Caco-2 (cell line): ENCODE measurements around the gene RHOV. TPM values are rescaled to one million over a fixed set of nuclear protein-coding genes. Genes with fewer than 3 reads are reported as not detected.

Source experiments
- BruUV-seq: library from RNA; stranded (reverse); fragments of 400-500 nt; replicated peaks from 2 replicates; lab custom pipeline; 2021; lab: Mats Ljungman, UMichigan
- CTCF ChIA-PET: fragments of 300-600 bp; sonication (Branson Sonifier 250); formaldehyde crosslinking; loops from one replicate; lab custom pipeline; 2022; ENCODE audit warnings: antibody characterized with exemption; lab: Charles Lee
- POLR2A ChIA-PET: fragments of 300-600 bp; sonication (Branson Sonifier 250); formaldehyde crosslinking; loops from one replicate; lab custom pipeline; 2022; ENCODE audit warnings: antibody characterized with exemption; lab: Charles Lee
- DNase-seq, 2 experiments: peaks; one replicate each; pipeline versions ENCODE4 v3.0.0 to v3.0.0-alpha.2; 2020 to 2022
- H3K27me3 ChIP-seq: replicated peaks from 2 replicates; pipeline ENCODE4 v1.6.0; 2011; ENCODE audit warnings: low read length; ENCODE audit not compliant: control insufficient read depth, insufficient read depth
- H3K36me3 ChIP-seq: 2 replicates; pipeline ENCODE4 v1.5.1; 2011; ENCODE audit warnings: low read length; ENCODE audit not compliant: control insufficient read depth, insufficient read depth
- H3K4me1 ChIP-seq: fragments of 250-450 bp; sonication (Bioruptor Pico); 2 replicates; pipeline ENCODE4 v1.5.1; 2020; ENCODE audit warnings: mild to moderate bottlenecking
- H3K4me3 ChIP-seq: 2 replicates; pipeline ENCODE4 v1.5.1; 2011; ENCODE audit warnings: low read depth, mild to moderate bottlenecking, control low read depth, low read length
- H3K9me3 ChIP-seq: fragments of 250-450 bp; sonication (Bioruptor Pico); 2 replicates; pipeline ENCODE4 v1.5.1; 2020; ENCODE audit warnings: mild to moderate bottlenecking, moderate library complexity
- H3K27ac Mint-ChIP-seq: one replicate; pipeline ENCODE4 v1.8.0; 2022; ENCODE audit warnings: mixed read lengths; ENCODE audit not compliant: unreplicated experiment
- H3K27me3 Mint-ChIP-seq: one replicate; pipeline ENCODE4 v1.8.0; 2022; ENCODE audit warnings: mixed read lengths; ENCODE audit not compliant: insufficient read depth, unreplicated experiment
- H3K36me3 Mint-ChIP-seq: one replicate; pipeline ENCODE4 v1.8.0; 2022; ENCODE audit warnings: mild to moderate bottlenecking, mixed read lengths; ENCODE audit not compliant: insufficient read depth, unreplicated experiment
- H3K4me1 Mint-ChIP-seq: one replicate; pipeline ENCODE4 v1.8.0; 2022; ENCODE audit warnings: low read depth, mixed read lengths; ENCODE audit not compliant: unreplicated experiment
- H3K4me3 Mint-ChIP-seq: one replicate; pipeline ENCODE4 v1.8.0; 2022; ENCODE audit warnings: mild to moderate bottlenecking, moderate library complexity, mixed read lengths; ENCODE audit not compliant: unreplicated experiment
- H3K9me3 Mint-ChIP-seq: one replicate; pipeline ENCODE4 v1.8.0; 2022; ENCODE audit warnings: mixed read lengths; ENCODE audit not compliant: unreplicated experiment
- intact Hi-C: fragments of 100-400 bp; cut with micrococcal nuclease; formaldehyde crosslinking; loops from one replicate; pipeline ENCODE4 v1.10.0; 2022; ENCODE audit not compliant: unreplicated experiment
- total RNA-seq: library from RNA; stranded (reverse); gene quantifications from 2 replicates; pipeline ENCODE4 v1.2.3, GENCODE V29; 2022
- TF ChIP-seq, protein P1 (sequence below), 2 experiments: fragments of 200-600 bp in 1 of 2; IDR thresholded peaks; 1 replicate in 1 of 2; 2 replicates in 1 of 2; pipeline versions ENCODE4 v1.5.1 to v1.8.0; 2011 to 2022; ENCODE audit warnings: antibody characterized with exemption in 1 of 2, control low read depth in 1 of 2, inconsistent platforms in 1 of 2, low read depth in 1 of 2, low read length in 1 of 2, mild to moderate bottlenecking in 1 of 2, moderate library complexity in 1 of 2; ENCODE audit not compliant: insufficient read depth in 1 of 2, severe bottlenecking in 1 of 2, unreplicated experiment in 1 of 2

The RHOV gene
- total RNA-seq, 1 experiment from 2014 or later = 4.4 TPM

- Histone ChIP-seq H3K4me1 (peaks cover 17% of the 10 kb centered on the region), H3K27me3 (no peaks in the 10 kb centered on the region), H3K4me3 (no peak overlapping the region), H3K36me3 (no peaks in the 10 kb centered on the region), H3K9me3 (no peaks in the 10 kb centered on the region)
- POLR2A ChIA-PET = interaction anchor here (0.6 to 1.9 kb wide), 3 partner anchors 11 to 392 kb away, joined by 3 to 18 read pairs (median 3); partner anchors contain the start of genes BAHD1, SPINT1 and VPS18
- CTCF ChIA-PET = interaction anchor here (0.7 kb wide), 1 partner anchor 59 kb away, joined by 3 read pairs; no protein-coding TSS in a partner anchor
- no peaks in the 10 kb centered on the region for H3K27me3 Mint-ChIP-seq
- TF ChIP-seq, protein P1, sequence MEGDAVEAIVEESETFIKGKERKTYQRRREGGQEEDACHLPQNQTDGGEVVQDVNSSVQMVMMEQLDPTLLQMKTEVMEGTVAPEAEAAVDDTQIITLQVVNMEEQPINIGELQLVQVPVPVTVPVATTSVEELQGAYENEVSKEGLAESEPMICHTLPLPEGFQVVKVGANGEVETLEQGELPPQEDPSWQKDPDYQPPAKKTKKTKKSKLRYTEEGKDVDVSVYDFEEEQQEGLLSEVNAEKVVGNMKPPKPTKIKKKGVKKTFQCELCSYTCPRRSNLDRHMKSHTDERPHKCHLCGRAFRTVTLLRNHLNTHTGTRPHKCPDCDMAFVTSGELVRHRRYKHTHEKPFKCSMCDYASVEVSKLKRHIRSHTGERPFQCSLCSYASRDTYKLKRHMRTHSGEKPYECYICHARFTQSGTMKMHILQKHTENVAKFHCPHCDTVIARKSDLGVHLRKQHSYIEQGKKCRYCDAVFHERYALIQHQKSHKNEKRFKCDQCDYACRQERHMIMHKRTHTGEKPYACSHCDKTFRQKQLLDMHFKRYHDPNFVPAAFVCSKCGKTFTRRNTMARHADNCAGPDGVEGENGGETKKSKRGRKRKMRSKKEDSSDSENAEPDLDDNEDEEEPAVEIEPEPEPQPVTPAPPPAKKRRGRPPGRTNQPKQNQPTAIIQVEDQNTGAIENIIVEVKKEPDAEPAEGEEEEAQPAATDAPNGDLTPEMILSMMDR (IDR thresholded peaks at IDR 0.05; ENCODE audit: insufficient read depth in 1 of 2, low read depth in 1 of 2, low read length in 1 of 2, severe bottlenecking in 1 of 2, unreplicated experiment in 1 of 2) = no peak
- BruUV-seq = no TSS peak
- no peaks in the 10 kb centered on the region for H3K9me3 Mint-ChIP-seq
- no peak overlapping the region for H3K4me3 Mint-ChIP-seq
- DNase-seq = no peak
- no peak overlapping the region for H3K27ac Mint-ChIP-seq
- intact Hi-C loops = no loop called here
- H3K36me3 Mint-ChIP-seq = peaks cover 8% of the 10 kb centered on the region
- peaks cover 7% of the 10 kb centered on the region for H3K4me1 Mint-ChIP-seq
These were observed 41.1 kb downstream of the RHOV start for GRCh38 chr15:40832903-40833302.

DNA sequence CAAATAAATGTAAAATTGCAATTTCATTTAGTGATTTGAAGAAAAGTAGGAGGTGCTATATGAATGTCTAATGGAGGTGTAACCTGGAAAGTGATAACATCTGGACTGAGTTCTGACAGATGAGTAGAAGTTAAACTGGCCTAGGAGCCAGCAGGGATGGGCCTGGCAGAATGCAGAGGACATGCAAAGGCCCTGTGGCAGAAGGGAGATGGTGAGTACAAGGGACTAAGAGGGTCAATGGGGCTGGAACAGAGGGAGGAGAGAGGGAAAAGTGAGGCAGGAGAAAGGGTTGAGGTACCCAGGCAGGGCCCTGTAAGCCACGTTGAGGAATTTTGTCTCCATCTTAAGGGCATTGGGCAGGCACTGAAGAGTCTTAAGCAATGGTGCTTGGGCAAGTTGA, 42.2 kb downstream of the RHOV start:
- no peaks in the 10 kb centered on the region for H3K9me3 Mint-ChIP-seq
- TF ChIP-seq, protein P1 (IDR thresholded peaks at IDR 0.05; ENCODE audit: insufficient read depth in 1 of 2, low read depth in 1 of 2, low read length in 1 of 2, severe bottlenecking in 1 of 2, unreplicated experiment in 1 of 2) = no peak
- H3K27me3 Mint-ChIP-seq = no peaks in the 10 kb centered on the region
- ChIA-PET CTCF (no interaction called here), POLR2A (no interaction called here)
- H3K4me3 Mint-ChIP-seq = no peak overlapping the region
- intact Hi-C loops = no loop called here
- H3K36me3 ChIP-seq = no peaks in the 10 kb centered on the region
- DNase-seq = no peak
- peaks cover 24% of the 10 kb centered on the region for H3K4me1 ChIP-seq
- BruUV-seq = no TSS peak
- H3K4me3 ChIP-seq = no peak overlapping the region
- H3K27me3 ChIP-seq = no peaks in the 10 kb centered on the region
- H3K27ac Mint-ChIP-seq = peak overlapping the region; percentile 3
- H3K36me3 Mint-ChIP-seq = peaks cover 8% of the 10 kb centered on the region
- H3K4me1 Mint-ChIP-seq = peaks cover 7% of the 10 kb centered on the region
- no peaks in the 10 kb centered on the region for H3K9me3 ChIP-seq

DNA sequence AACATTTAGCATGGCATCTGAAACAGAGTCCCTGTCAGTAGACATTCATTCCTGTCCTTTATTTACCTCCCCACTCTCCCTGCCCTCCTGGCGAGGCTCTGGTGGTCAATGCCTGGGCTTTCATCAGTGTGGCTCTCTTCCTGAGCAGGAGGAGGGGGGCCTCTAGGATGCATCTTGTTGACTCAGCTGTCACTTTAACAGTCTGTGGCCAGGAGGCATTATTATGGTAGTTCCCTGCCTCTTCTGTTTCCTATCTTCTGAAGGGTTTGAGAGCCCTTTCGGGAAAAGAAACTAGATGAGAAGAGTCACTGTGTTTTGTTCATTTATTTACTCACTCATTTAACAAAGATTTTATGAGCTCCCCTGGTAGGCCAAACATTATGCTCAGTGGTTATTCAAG, 43.1 kb downstream of the RHOV start:
- Histone ChIP-seq H3K4me3 (no peak overlapping the region), H3K36me3 (no peaks in the 10 kb centered on the region), H3K4me1 (peaks cover 34% of the 10 kb centered on the region), H3K27me3 (no peaks in the 10 kb centered on the region), H3K9me3 (no peaks in the 10 kb centered on the region)
- Mint-ChIP-seq H3K4me3 (no peak overlapping the region), H3K9me3 (no peaks in the 10 kb centered on the region), H3K4me1 (peaks cover 14% of the 10 kb centered on the region), H3K27ac (no peak overlapping the region), H3K36me3 (peaks cover 8% of the 10 kb centered on the region), H3K27me3 (no peaks in the 10 kb centered on the region)
- TF ChIP-seq, protein P1 (IDR thresholded peaks at IDR 0.05; ENCODE audit: insufficient read depth in 1 of 2, low read depth in 1 of 2, low read length in 1 of 2, severe bottlenecking in 1 of 2, unreplicated experiment in 1 of 2) = no peak
- DNase-seq = no peak
- no TSS peak for BruUV-seq
- intact Hi-C loops = no loop called here
- ChIA-PET POLR2A (no interaction called here), CTCF (no interaction called here)
